T-helper 22 cell (primary cell): ENCODE measurements around the gene STOML1.
"Not testable (repeated sequence)": the region's sequence is repeated elsewhere in the genome, so short reads cannot be mapped to it uniquely, and the experiment has no call there.

Source experiments
- DNase-seq: peaks from one replicate; pipeline ENCODE4 v3.0.0-alpha.2; 2020; ENCODE audit warnings: low read depth

The STOML1 gene

DNA sequence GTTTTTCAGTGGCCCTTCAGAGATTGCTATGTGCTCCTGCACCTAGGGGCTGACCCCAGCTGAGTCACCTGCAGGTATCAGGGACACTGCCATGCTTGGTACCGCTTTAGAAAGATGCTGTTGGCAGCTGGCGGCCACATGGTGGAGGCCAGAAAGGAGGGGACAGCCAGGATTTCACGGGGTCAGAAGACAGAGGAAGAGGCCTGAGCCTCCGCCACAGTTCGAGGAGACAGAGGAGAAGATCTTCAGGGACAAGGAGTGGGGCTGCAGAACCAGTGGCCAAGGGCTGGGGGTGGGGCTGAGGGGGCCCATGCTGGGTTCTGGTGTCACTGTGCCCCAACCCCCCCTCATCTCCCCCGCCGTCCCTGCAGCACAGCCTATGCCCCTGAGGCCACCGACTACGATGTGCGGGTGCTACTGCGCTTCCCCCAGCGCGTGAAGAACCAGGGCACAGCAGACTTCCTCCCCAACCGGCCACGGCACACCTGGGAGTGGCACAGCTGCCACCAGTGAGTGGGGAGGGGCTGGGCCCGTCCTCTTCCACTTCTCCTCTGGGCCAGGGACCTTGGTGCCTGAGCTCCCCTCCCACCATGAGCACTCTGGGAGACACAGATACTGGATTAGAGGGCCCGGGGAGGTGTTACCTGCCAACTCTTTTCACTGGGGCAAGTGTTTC lies 45.9 kb downstream of the STOML1 start:
- DNase-seq, result no peak

DNA sequence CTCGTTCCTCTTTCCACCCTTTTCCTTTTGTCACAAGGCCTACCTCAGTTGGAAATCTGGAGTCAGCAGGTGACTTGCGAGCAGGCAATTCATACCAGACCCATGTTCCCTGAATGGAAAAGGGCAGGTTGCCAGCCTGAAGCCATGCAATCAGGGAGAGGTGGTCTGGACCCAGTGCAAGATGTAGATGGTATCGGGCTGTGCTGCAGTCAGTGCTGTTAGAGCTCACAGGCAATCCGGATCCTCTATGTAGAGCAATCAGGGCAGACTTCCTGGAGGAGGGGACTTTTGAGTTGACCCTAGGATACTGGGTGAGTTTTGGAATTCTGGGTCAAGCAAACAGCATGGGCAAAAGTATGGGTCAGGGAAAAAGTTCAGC lies 47.0 kb downstream of the STOML1 start:
- no peak for DNase-seq

DNA sequence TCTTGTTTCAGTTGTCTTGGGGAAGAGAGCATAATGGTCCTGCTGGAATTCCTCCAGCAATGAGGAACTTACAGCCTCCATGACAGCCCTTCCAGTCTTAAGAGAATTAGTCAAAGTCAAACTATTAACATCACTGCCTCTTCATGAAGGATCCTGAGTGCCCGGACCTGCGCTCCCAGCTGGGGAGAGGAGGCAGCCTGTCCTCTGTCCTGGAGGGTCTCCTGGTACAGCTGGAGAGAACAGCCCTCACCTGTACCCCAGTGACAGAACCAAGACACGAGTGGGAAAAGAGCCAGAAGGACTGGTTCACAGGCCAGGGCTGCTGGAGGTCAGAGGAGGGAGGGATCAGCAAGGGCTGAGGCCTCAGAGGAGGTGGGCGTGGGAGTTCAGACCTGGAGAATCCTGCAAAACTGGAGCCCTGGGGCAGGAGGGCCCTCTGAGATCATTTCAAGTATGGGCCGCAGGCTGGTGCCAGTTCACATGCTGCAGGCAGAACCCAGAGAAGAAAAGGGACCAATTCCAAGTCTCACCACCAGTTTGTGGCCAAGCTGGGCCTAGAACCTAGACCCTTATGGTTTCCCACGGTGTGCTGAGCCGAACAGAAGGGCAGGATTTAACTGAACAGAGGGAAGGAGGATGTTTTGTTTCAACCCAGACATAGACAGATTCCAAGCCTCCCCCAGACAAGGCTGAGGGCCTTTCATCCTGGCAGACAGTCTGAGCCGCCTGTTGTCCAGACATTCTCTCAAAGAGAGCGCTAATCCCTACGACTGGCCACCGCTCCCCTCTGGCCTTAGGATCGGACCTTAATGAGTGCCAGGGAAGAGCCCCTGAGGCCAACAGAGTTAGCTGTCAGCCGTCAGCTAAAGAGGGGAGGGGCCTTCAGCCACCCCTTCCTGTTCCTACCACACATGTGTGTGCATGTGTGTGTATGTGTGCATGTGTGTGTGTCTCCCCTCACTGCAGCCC lies 47.6 kb downstream of the STOML1 start:
- DNase-seq, result no peak

DNA sequence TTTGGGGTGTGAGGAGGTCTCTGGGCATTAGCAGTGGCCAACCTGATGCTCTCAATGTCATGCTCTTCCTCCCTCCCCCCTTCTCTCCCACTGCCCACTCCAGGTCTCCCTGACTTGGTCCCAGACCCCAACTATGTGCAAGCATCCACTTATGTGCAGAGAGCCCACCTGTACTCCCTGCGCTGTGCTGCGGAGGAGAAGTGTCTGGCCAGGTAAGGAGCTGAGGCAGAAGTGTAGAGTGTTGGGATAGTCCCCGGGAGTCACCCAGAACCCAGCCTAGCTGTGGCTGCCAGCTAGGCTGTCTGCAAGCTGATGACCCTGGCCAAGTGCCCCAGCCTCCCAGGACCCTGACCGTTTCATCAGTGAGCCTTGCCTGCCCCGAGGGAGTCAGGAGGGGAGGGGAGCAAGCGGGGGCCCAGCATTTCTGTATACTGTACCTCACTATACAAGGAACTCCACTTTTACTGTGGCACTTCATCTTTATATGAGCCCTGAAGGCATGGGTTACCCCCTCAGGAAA lies 49.3 kb downstream of the STOML1 start:
- DNase-seq, result no peak

DNA sequence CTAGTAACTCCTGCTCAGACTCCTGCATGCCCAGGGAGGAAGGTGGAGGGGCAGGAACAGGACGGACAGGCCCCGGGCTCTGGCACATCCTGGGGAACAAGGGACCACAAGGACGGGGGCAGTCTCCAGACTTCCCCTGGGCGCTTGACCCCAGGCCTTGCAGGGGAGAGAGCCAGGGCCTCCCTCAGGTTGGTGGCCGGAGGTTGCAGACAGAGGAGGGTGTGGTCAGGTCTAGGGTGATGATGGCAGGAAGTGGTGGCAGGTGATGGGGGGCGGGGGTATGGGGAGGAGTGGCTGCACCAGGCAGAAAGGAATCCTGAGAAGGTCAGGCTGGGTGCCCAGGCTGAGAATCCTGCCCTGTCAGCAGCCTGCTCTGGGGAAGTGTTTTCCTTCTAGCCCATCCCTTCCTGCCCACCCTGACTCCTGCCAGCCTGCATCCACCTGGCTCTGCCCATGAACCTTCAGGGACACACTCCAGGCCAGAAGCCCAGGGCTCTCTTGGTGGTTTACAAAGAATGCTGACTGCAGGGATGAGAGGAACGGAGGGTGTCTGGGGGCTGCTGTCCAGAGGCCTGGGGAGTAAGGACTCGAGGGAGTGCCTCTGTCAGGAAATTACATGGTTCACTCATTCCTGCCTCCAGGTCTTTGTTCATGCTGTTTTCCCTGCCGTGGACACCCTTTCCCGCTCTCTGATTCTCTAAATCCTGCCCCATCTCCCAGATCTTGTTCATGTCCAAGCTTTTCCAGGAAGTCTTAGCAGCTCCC lies 50.0 kb downstream of the STOML1 start:
- DNase-seq, result no peak

DNA sequence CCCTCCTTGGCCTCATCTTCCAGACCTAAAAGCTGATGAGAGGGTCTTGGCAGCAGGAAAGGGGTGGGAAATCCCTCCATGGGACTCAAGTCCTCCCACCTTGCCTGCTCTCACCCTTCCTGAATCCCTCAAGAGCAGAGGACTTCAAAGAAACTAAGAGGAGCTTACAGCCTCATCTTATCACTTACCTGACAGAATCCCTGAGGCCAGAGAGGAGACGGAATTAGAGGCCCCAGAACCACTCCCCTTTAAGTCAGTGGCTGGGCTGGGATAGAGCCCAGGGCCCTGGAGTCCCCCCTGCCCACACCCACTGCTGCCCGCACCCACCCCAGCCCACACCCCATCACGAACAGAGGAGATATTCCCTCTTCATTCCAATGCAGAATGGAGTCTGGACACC lies 50.6 kb downstream of the STOML1 start:
- no peak for DNase-seq

DNA sequence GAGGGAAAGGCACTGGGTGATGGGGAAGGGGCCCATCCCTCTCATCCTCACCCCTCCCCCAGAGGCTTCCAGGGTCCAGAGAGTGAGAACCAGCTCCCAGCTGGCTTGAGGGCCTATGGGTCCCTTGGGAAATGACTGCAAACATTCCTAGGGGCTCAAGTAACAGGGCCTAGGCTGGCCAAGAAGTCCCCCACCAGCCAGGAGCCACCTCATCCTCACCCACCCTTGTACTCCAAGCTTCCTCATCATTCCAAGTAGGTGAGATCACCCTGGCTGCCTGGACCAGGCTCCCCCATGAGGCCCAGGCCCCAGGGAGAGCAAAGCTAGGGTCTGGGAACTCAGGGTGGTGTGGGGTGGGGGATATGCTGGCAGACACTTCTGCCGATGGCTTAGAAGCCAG lies 51.1 kb downstream of the STOML1 start:
- no peak for DNase-seq

DNA sequence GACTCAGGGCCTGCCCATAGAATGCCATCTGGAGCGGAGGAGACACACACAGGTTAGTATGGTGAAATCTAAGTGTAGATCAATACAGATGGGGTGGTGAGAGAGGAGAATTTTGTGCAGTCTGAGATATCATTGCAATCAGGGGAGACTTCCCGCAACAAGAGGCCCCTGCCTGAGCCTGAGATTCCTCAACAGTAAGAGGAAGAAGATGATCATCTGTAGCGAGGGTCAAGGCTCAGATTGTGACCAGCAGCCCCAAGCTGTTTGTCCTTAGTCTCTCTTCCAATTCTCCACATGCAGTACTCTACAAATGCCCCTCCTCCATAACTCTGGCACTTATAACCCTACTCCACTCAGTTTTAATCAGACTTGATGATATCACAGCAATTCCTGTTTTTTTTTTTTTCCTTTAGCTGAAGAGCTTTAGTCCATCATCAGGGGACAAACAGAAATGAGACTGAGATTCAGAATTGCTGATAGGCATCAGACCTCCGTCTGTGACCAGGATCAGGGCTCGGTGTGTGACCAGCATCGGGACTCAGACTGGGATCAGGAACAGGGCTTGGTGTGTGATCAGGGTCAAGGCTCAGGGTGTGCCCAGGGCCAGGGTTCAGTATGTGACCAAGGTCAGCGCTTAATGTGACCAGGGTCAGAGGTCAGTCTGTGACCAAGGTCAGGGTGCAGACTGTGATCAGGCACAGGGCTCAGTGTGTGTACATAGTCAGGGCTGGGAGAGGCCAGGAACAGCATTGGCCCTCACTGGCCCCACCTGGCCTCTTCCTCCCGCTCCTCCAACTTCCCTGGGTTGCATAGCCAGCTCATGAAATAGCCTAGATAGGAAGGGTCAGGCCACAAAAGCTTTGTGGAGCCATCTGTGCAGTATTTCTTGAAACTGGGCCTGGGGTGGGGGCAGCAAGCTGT lies 51.8 kb downstream of the STOML1 start:
- no peak for DNase-seq

DNA sequence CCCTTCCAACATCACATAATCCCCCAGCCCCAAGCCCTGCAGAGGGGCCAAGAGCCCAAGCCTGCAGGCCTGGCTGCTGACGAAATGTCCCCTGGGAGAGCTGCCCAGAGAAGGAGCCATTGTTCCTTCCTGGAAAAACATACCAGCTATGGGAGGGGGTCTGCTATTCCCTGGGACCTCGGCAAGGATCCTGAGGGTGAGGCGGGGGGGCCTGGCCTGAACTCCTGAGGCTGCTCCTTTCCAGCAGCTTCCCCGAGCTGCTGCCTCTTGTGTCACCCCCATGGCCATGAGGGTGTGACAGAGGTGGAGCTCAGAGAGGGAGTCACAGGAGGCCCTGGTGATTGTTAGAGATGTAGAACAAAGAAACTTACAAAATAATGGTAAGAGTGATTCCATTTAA lies 53.0 kb downstream of the STOML1 start:
- no peak for DNase-seq

DNA sequence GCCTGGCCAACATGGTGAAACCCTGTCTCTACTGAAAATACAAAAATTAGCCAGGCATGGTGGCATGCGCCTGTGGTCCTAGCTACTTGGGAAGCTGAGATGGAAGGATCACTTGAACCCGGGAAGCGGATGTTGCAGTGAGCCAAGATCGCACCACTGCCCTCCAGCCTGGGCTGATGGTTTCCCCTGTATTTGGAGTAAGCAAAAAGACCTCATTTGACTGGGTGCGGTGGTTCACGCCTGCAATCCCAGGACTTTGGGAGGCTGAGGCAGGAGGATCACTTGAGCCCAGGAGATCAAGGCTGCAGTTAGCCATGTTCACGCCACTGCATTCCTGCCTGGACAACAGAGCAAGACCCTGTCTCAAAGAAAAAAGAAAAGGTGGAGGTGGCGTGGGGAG lies 53.6 kb downstream of the STOML1 start:
- not testable (repeated sequence) for DNase-seq

DNA sequence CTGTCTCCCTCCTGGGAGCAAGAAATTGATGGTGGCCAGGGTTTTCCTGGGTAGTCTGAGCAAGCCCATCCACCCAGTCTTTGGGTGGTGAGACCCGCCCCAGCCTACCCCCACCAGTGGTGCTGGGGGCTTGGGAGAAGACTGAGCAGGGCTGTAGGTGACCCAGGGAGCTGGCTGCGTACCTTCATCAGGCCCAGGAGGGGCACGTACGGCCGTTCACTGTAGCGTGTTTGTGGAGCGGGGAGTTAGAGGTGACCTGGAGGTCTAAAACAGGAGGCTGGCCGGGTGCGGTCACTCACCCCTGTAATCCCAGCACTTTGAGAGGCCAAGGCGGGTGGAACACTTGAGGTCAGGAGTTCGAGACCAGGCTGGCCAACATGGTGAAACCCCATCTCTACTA lies 54.4 kb downstream of the STOML1 start:
- no peak for DNase-seq

DNA sequence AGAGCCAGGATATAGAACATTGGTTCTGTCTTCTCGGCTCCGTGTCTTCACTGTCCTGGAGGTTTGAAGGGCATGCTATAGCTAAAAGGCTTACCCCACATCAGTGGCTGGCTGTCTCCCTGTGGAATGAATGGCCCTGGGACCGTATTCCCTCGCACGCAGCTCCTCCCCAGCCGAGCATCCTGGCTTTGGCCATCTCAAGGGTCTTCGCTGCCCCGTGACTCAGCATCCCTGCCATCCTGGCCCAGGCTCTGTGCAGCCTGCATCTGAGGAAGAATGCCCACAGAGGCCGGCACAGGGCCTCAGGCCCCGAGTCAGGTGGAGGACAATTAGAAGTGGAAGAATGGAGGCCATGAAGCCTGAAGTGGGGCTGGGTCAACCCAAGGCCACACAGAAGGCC lies 54.8 kb downstream of the STOML1 start:
- DNase-seq, result no peak

DNA sequence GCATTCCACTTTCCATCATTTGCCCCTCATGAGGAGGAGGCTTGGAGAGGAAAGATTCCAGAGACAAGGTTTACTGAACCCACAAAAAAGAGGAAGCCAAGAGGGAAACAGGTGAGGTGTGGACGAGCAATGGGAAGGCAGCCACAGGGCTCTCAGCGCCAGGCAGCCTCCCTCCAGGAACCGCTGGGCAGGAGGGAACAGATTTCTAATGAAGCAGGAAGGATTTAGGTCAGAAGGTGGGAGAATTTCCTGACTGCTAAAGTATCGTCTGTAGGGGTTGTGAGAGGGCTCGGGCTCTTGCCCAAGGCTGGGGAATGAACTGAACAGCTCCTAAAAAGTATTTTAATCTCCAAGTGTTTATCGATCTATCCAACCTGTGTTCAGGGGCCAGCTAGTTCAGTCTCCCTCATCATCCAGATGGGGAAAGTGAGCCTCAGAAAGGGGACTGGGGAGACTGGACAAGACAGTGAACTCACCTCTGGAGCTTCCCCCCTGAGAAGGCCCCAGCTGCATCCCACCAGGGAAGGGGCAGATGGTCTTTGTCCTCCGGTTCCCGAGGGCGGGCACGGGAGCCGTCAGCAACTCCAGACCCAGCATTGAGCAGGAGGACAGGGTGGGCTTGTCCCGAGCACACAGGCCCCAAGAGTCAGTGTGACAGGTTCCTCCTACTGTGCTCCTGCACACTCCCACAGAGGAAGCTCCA lies 55.4 kb downstream of the STOML1 start:
- no peak for DNase-seq

DNA sequence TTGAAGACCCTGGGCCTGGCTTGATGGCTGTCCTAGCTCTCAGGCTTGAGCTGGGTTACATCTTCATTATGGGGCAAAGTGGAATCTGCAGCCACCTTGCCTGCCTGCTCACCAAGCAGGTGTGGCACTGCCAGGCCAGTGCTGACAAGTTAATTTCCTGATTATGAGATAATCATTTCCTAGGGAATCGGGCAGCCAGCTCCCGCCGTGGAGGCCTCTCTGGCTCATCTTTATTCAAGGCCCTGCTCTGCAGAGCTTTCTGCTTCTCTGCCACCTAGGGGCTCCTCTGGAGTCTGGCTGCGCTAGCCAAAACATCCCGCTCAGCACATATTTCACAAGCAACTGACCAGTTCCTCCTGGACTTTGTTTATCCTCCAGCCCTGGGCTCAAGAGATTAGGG lies 55.9 kb downstream of the STOML1 start:
- no peak for DNase-seq

DNA sequence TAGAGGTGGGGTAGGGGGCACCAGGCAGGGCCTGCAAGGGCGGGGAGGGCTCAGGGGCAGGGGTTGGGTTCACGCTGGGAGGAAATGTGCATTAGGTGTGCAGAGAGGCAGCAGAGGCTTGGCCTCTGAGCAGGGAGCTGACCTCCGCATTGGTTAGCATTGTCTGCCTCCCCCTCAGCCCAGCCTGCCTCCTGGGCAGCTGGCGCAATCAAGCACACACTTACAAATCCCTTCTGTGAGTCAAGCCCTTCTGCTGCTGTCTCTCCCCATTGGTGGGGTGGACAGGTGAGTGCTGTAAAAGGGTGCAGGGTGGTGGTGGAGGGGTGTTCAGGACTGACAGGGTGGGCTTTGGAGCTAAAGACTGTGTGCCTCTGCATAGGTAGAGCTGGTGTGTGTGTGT lies 56.5 kb downstream of the STOML1 start:
- DNase-seq, result no peak

DNA sequence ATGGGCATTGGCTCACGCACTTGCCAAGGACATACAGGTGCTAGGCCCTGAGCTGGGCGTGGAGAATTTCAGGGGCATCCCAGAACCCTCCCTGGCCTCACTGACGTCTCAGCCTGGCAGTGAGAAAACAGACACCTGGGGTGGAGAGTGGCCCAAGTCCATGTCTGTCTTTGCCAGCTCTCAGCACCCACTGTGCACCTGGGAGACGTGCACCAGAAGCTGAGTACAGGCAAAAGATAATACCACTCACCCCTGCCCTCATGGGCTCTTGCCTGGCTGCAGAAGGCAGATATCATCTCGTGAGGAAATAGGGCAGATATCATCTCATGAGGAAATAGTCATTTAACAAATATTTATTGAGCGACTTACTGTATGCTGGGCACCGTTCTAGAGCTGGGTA lies 57.8 kb downstream of the STOML1 start:
- peak; percentile 41 for DNase-seq

DNA sequence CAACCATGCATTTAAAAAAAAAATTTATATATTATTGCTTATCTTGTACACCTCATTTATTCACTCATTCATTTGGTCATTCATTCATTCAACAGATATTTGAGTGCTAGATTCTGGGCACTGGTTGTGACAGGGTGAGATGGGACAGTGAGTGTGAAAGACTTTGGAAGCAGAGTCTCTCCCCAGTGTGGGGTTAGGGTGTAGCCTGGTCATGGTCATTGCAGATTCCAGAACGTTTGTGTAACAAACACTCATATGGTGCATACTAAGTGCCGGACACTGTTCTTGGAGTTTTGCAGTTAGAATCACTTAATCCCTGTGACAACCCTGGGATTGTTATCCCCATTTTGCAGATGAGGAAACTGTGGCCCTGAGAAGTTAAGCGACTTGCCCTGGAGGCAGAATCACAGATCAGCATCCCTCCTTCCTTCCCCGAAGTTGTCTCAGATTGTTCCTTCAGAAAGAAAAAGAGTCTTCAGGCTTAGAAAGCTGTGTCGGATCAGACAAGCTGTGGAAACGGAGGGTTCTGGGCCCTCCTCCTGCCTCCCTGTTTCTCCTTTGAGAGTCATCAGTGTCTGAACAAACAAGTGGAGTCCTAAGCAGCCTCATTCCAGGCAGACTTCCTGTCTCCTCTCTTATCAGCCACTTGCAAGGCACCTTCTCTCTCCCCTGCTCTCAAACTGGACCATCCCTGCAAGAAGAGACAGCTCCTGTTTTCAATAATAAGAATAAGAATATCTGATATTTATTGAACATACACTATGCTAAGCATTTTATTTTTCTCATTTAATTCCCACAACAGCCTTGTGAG lies 59.5 kb downstream of the STOML1 start:
- DNase-seq, result no peak

DNA sequence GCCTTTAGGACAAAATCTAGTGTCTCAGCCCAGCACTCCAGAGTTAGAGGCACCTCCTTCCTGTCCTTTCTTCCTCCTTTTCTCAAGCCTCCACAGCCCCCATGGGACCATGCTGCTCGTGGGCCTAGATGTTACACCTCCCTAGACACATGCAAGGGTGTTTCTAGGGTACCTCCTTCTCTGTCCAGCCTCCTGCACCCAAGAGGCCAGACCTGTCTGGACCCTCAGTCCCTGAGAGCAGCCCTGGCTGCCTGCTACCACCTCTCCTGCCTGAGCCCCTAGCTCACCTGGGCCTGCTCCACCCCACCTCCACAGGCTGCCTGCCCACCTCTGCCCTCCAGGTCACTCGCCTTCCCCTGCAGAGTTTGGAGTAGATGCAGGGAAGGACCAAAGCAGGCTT lies 60.7 kb downstream of the STOML1 start:
- no peak for DNase-seq

DNA sequence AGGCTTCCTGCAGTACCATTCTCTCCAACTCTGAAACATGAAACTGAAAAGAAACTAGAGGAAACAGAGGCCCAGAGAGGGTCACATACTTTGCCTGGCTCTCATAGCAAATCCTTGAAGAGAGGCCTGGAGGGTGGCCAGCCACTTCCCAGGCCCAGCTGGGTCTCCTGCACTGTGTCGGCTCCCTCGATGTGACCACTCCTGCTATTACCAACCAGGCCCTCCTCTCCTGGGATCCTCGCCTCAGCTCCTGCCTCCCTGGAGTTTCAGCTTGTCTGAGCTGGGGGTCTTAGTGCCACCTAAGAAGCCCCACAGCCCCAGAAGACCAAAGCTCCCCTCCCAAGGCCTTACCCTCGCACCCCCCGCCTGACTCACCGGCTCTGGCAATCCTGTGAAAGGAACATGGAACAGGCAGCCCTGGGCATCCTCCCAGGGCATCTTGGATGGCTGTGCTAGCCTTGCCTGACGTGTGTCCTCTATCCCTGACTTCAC lies 61.3 kb downstream of the STOML1 start:
- DNase-seq, result no peak

DNA sequence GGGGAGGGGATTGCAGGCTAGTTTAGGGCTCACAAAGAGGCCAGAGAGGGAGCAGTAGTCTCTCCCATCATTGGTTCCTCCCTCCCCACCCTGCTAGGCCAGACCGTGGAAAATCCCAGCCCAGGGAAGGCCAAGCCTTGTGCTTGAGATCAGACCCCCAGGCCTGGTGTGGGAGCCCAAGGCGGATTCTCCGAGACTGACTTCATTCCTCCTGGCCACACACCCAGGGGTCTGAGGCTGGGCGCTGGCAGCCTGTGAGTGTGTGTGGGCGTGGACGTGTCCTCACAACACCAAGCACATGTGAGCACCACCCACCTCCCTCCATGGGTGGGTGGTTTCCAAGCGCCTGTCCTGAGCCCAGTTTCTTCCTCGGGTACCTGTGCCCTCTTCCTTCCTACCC lies 61.7 kb downstream of the STOML1 start:
- DNase-seq, result no peak
